SK-N-SH (cell line): Measurements from ENCODE around the gene DSCAML1. TPM values are rescaled to one million over a fixed set of nuclear protein-coding genes. Genes with fewer than 3 reads are reported as not detected.

Experiments used
- CTCF ChIA-PET: fragments of 300-600, 350-600 bp; formaldehyde crosslinking; extraction: SDS; loops from one replicate; lab custom pipeline; 2021; lab: Yijun Ruan, JAX
- POLR2A ChIA-PET: fragments of 350-600 bp; sonication (Branson Sonifier 250); formaldehyde crosslinking; extraction: SDS; loops from one replicate; lab custom pipeline; 2020; ENCODE audit warnings: antibody characterized with exemption, inconsistent platforms; lab: Yijun Ruan, JAX
- DNase-seq: peaks from one replicate; pipeline ENCODE4 v3.0.0; 2012
- H2AFZ ChIP-seq: fragments of 200-600 bp; sonication (generic); 2 replicates; pipeline ENCODE4 v1.8.1; 2016; ENCODE audit warnings: antibody characterized with exemption, mild to moderate bottlenecking, low read depth
- H3F3A ChIP-seq: fragments of 200-600 bp; sonication (generic); replicated peaks from 2 replicates; pipeline ENCODE3; 2016; ENCODE audit warnings: antibody characterized with exemption, mild to moderate bottlenecking; ENCODE audit not compliant: insufficient read depth
- H3K27ac ChIP-seq, 2 experiments: fragments of 200-500 bp in 1 of 2; fragments of 200-600 bp in 1 of 2; sonication (Bioruptor generic) in 1 of 2; sonication (generic), shearing (Covaris generic) in 1 of 2; 2 replicates each; pipeline versions ENCODE4 v1.5.1 to v1.6.1; 2014 to 2016; ENCODE audit warnings: low read depth in 2 of 2, inconsistent platforms in 1 of 2, low read length in 1 of 2, mild to moderate bottlenecking in 1 of 2, mixed read lengths in 1 of 2
- H3K27me3 ChIP-seq: fragments of 200-600 bp; sonication (generic), shearing (Covaris generic); 2 replicates; pipeline ENCODE4 v1.6.1; 2016; ENCODE audit warnings: mixed run types; ENCODE audit not compliant: insufficient read depth
- H3K36me3 ChIP-seq, 2 experiments: fragments of 200-500 bp in 1 of 2; fragments of 200-600 bp in 1 of 2; sonication (Bioruptor generic) in 1 of 2; sonication (generic) in 1 of 2; replicated peaks in 1 of 2; 2 replicates each; pipeline versions ENCODE3 to v1.5.1; 2014 to 2016; ENCODE audit warnings: low read length in 1 of 2, mild to moderate bottlenecking in 1 of 2; ENCODE audit not compliant: insufficient read depth in 2 of 2, control insufficient read depth in 1 of 2
- H3K4me1 ChIP-seq, 2 experiments: fragments of 200-500 bp in 1 of 2; fragments of 200-600 bp in 1 of 2; sonication (Bioruptor generic) in 1 of 2; sonication (generic), shearing (Covaris generic) in 1 of 2; 2 replicates each; pipeline versions ENCODE4 v1.5.1 to v1.6.1; 2014 to 2016; ENCODE audit warnings: low read depth in 1 of 2, low read length in 1 of 2, mixed run types in 1 of 2; ENCODE audit not compliant: insufficient read depth in 2 of 2, control insufficient read depth in 1 of 2
- H3K4me2 ChIP-seq: fragments of 200-600 bp; sonication (generic), shearing (Covaris generic); 2 replicates; pipeline ENCODE4 v1.6.1; 2017; ENCODE audit warnings: mixed run types
- H3K4me3 ChIP-seq, 2 experiments: fragments of 200-500 bp in 1 of 2; fragments of 200-600 bp in 1 of 2; sonication (Bioruptor generic) in 1 of 2; sonication (generic), shearing (Covaris generic) in 1 of 2; 2 replicates each; pipeline versions ENCODE4 v1.5.1 to v1.8.1; 2014 to 2016; ENCODE audit warnings: low read depth in 2 of 2, inconsistent platforms in 1 of 2, low read length in 1 of 2, mild to moderate bottlenecking in 1 of 2, mixed read lengths in 1 of 2, moderate library complexity in 1 of 2
- H3K79me2 ChIP-seq: fragments of 200-600 bp; sonication (generic); 2 replicates; pipeline ENCODE4 v1.8.1; 2017; ENCODE audit warnings: mild to moderate bottlenecking; ENCODE audit not compliant: insufficient read depth
- H3K9ac ChIP-seq: fragments of 200-600 bp; sonication (generic); 2 replicates; pipeline ENCODE4 v1.6.1; 2017; ENCODE audit warnings: mixed run types
- H3K9me2 ChIP-seq: fragments of 200-600 bp; sonication (generic); 2 replicates; pipeline ENCODE4 v1.6.1; 2017; ENCODE audit warnings: mixed run types
- H3K9me3 ChIP-seq: fragments of 200-600 bp; sonication (generic); 2 replicates; pipeline ENCODE4 v1.6.1; 2017; ENCODE audit warnings: mixed run types, mild to moderate bottlenecking, moderate library complexity
- H4K20me1 ChIP-seq: fragments of 200-600 bp; sonication (generic); 2 replicates; pipeline ENCODE4 v1.6.1; 2017; ENCODE audit warnings: mild to moderate bottlenecking, mixed run types; ENCODE audit not compliant: insufficient read depth
- ELF1 ChIP-seq: IDR thresholded peaks from 2 replicates; pipeline ENCODE4 v1.4.0; 2012
- EP300 ChIP-seq, 2 experiments: IDR thresholded peaks; 2 replicates each; pipeline versions ENCODE4 v1.4.0 to v1.6.1; 2012; ENCODE audit warnings: borderline replicate concordance in 1 of 2, low read depth in 1 of 2, low read length in 1 of 2
- EZH2phosphoT487 ChIP-seq: fragments of 200-600 bp; sonication (generic); IDR thresholded peaks from 2 replicates; pipeline ENCODE4 v1.6.1; 2017; ENCODE audit warnings: low read depth, mixed run types, mild to moderate bottlenecking, antibody characterized with exemption, moderate library complexity, borderline replicate concordance
- FOSL2 ChIP-seq: IDR thresholded peaks from 2 replicates; pipeline ENCODE4 v1.4.0; 2012; ENCODE audit warnings: low read depth, mild to moderate bottlenecking, moderate library complexity, borderline replicate concordance
- FOXM1 ChIP-seq: IDR thresholded peaks from 2 replicates; pipeline ENCODE4 v1.4.0; 2012; ENCODE audit warnings: low read depth, mild to moderate bottlenecking
- GATA2 ChIP-seq: sonication (generic); formaldehyde crosslinking; IDR thresholded peaks from 2 replicates; pipeline ENCODE4 v1.5.0; 2020; ENCODE audit warnings: mild to moderate bottlenecking, missing genetic modification reagents
- IRF3 ChIP-seq: fragments of 150-350 bp; IDR thresholded peaks from 2 replicates; pipeline ENCODE4 v1.6.1; 2016; ENCODE audit warnings: mild to moderate bottlenecking, low read depth, low read length
- JUND ChIP-seq: IDR thresholded peaks from 2 replicates; pipeline ENCODE4 v1.4.0; 2012
- MAX ChIP-seq: IDR thresholded peaks from 2 replicates; pipeline ENCODE4 v1.4.0; 2012; ENCODE audit warnings: low read depth
- NFIC ChIP-seq: IDR thresholded peaks from 2 replicates; pipeline ENCODE4 v1.4.0; 2012; ENCODE audit warnings: borderline replicate concordance
- PBX3 ChIP-seq: IDR thresholded peaks from 2 replicates; pipeline ENCODE4; 2012
- POLR2AphosphoS5 ChIP-seq: IDR thresholded peaks from 2 replicates; pipeline ENCODE4 v1.6.1; 2012; ENCODE audit warnings: low read depth, low read length
- RAD21 ChIP-seq: IDR thresholded peaks from 2 replicates; pipeline ENCODE4 v1.6.1; 2012; ENCODE audit warnings: mild to moderate bottlenecking, low read length
- RCOR1 ChIP-seq: fragments of 150-350 bp; IDR thresholded peaks from 2 replicates; pipeline ENCODE4 v1.6.1; 2017; ENCODE audit warnings: antibody characterized with exemption, low read length
- RFX5 ChIP-seq: IDR thresholded peaks from 2 replicates; pipeline ENCODE4 v1.6.1; 2012; ENCODE audit warnings: mild to moderate bottlenecking, improper control_type of control experiment, low read length
- RXRA ChIP-seq: IDR thresholded peaks from 2 replicates; pipeline ENCODE4 v1.4.0; 2012; ENCODE audit warnings: low read depth, mild to moderate bottlenecking, borderline replicate concordance
- SIN3A ChIP-seq: IDR thresholded peaks from 2 replicates; pipeline ENCODE4 v1.6.1; 2012; ENCODE audit warnings: low read depth, mild to moderate bottlenecking, low read length, moderate library complexity, borderline replicate concordance
- TCF12 ChIP-seq: IDR thresholded peaks from 2 replicates; pipeline ENCODE4 v1.4.0; 2012
- USF2 ChIP-seq: fragments of 150-350 bp; IDR thresholded peaks from 2 replicates; pipeline ENCODE4 v1.6.1; 2017; ENCODE audit warnings: antibody characterized with exemption, low read length, low read depth, borderline replicate concordance
- ZBTB33 ChIP-seq: IDR thresholded peaks from 2 replicates; pipeline ENCODE4 v1.4.0; 2012; ENCODE audit warnings: low read depth, borderline replicate concordance
- WGBS: methylation state at CpG from one replicate; pipeline ENCODE4 v1.1.6; 2017; ENCODE audit warnings: low lambda C conversion rate; 5-methylcytosine and 5-hydroxymethylcytosine counted together
- polyA plus RNA-seq, 3 experiments: library from polyadenylated mRNA; depleted of rRNA; stranded (reverse); fragments of >200 nt; gene quantifications; 2 replicates each; pipeline ENCODE4 v1.2.3, GENCODE V29; 2012

Gene DSCAML1
- polyA plus RNA-seq, 1 of the 3 experiments (the other 2 are of a cell fraction) = not detected

- H3K4me1 ChIP-seq = peaks cover 0 to 14% of the 10 kb centered on the region in 2 experiments; a peak in 1 of 4 replicates
- no peaks in the 10 kb centered on the region for H3K36me3 ChIP-seq
- no peak for DNase-seq
- no peak overlapping the region for H3K4me2 ChIP-seq
- no peaks in the 10 kb centered on the region; the same call in 1 of the 2 replicates for H3K27me3 ChIP-seq
- H2AFZ ChIP-seq = no peak overlapping the region
- ChIA-PET POLR2A (interaction anchor here (0.9 kb wide), 1 partner anchor 14 kb away, joined by 3 read pairs; no protein-coding TSS in a partner anchor), CTCF (interaction anchor here (1.0 kb wide), 1 partner anchor 171 kb away, joined by 3 read pairs; no protein-coding TSS in a partner anchor)
- H3F3A ChIP-seq = no peaks in the 10 kb centered on the region
- H3K9ac ChIP-seq = no peak overlapping the region
- H3K27ac ChIP-seq = no peak overlapping the region
- no peaks in the 10 kb centered on the region for H3K9me3 ChIP-seq
- no peaks in the 10 kb centered on the region for H4K20me1 ChIP-seq
- H3K4me3 ChIP-seq = no peak overlapping the region
- no peaks in the 10 kb centered on the region for H3K79me2 ChIP-seq
- no peaks in the 10 kb centered on the region for H3K9me2 ChIP-seq
- 59% methylated on average over 1 of the region's 1 CpG for WGBS
- no peak for TF ChIP-seq JUND
- TF ChIP-seq GATA2 (CRISPR knock-in tag) = no peak
- no peak for TF ChIP-seq EP300 (IDR thresholded peaks at IDR 0.05; ENCODE audit: borderline replicate concordance in 1 of 2, low read depth in 1 of 2, low read length in 1 of 2)
- TF ChIP-seq FOSL2 = no peak
- no peak for TF ChIP-seq ZBTB33
- TF ChIP-seq FOXM1 = no peak
- TF ChIP-seq ELF1 = no peak
- TF ChIP-seq POLR2AphosphoS5 = no peak
- TF ChIP-seq MAX = no peak
- TF ChIP-seq RAD21 = no peak
- TF ChIP-seq TCF12 = no peak
- TF ChIP-seq RXRA = no peak
- TF ChIP-seq IRF3 = no peak
- no peak for TF ChIP-seq RFX5
- TF ChIP-seq USF2 = no peak
- no peak for TF ChIP-seq PBX3
- no peak for TF ChIP-seq SIN3A
- no peak for TF ChIP-seq EZH2phosphoT487
- no peak for TF ChIP-seq NFIC
- TF ChIP-seq RCOR1 = no peak
- TF ChIP-seq, all 33 proteins: peak for 0
Observed at GRCh38 chr11:117681438-117681837, 115.6 kb downstream of the DSCAML1 start.
